Esophagus squamous epithelium (tissue), 5 donors: Measurements from ENCODE around the gene STEAP3. TPM values are rescaled to one million over a fixed set of nuclear protein-coding genes. Genes with fewer than 3 reads are reported as not detected.
A peak's percentile ranks its signal among the peaks of the same experiment; 100 is the strongest.

Experiments
- DNase-seq: peaks from one replicate; lab custom pipeline; 2025; lab: John Stamatoyannopoulos, UW
- H3K27ac ChIP-seq, 4 donors: fragments of 200-600 bp; sonication (generic); one replicate each; pipeline ENCODE4 v1.5.1; 2016 to 2019; ENCODE audit warnings: mild to moderate bottlenecking in 1 of 4
- H3K27me3 ChIP-seq, 4 donors: fragments of 200-600 bp; sonication (generic); 1 replicate in 3 of 4; 2 replicates in 1 of 4; pipeline versions ENCODE4 v1.5.1 to v1.6.0; 2017 to 2021; ENCODE audit warnings: antibody characterized with exemption in 1 of 4
- H3K36me3 ChIP-seq, 3 donors: fragments of 200-600 bp; sonication (generic); one replicate each; pipeline ENCODE4 v1.5.1; 2016 to 2019
- H3K4me1 ChIP-seq, 3 donors: fragments of 200-600 bp; sonication (generic); one replicate each; pipeline ENCODE4 v1.5.1; 2017 to 2019
- H3K4me3 ChIP-seq, 4 donors: fragments of 200-600 bp; sonication (generic); 1 replicate in 3 of 4; 2 replicates in 1 of 4; pipeline ENCODE4 v1.5.1; 2016 to 2019; ENCODE audit warnings: mild to moderate bottlenecking in 2 of 4, moderate library complexity in 1 of 4
- H3K9me3 ChIP-seq, 3 donors: fragments of 200-600 bp; sonication (generic); one replicate each; pipeline ENCODE4 v1.5.1; 2016 to 2019
- POLR2A ChIP-seq, 4 donors: fragments of 450-650 bp; IDR thresholded peaks; one replicate each; pipeline ENCODE4 v1.6.1; 2017; ENCODE audit warnings: antibody characterized with exemption in 4 of 4, mild to moderate bottlenecking in 4 of 4, moderate library complexity in 3 of 4
- WGBS, 2 donors: methylation state at CpG; one replicate each; pipeline ENCODE4 v1.1.5; 2018; 5-methylcytosine and 5-hydroxymethylcytosine counted together
- intact Hi-C: fragments of 100-400 bp; cut with DNase I; formaldehyde crosslinking; loops from one replicate; pipeline ENCODE4 v1.15.0; 2022
- total RNA-seq, 4 donors: library from RNA; depleted of rRNA; stranded (reverse); fragments of >200 nt; gene quantifications; one replicate each; pipeline ENCODE4 v1.1.0, GENCODE V29; 2016
- TF ChIP-seq, protein P1 (sequence below), 6 experiments: fragments of 450-650 bp in 4 of 6; fragments of 200-600 bp in 2 of 6; sonication (generic) in 2 of 6; IDR thresholded peaks; one replicate each; pipeline ENCODE4 v1.5.1; 2016 to 2019; ENCODE audit warnings: antibody characterized with exemption in 6 of 6, mild to moderate bottlenecking in 4 of 6, moderate library complexity in 4 of 6
- donor health status: DM: yes; HTN: yes; CAD: no.

The STEAP3 gene
- total RNA-seq, 4 donors from 2014 or later: 18.1 to 28.8 (median 25.7) TPM

DNA sequence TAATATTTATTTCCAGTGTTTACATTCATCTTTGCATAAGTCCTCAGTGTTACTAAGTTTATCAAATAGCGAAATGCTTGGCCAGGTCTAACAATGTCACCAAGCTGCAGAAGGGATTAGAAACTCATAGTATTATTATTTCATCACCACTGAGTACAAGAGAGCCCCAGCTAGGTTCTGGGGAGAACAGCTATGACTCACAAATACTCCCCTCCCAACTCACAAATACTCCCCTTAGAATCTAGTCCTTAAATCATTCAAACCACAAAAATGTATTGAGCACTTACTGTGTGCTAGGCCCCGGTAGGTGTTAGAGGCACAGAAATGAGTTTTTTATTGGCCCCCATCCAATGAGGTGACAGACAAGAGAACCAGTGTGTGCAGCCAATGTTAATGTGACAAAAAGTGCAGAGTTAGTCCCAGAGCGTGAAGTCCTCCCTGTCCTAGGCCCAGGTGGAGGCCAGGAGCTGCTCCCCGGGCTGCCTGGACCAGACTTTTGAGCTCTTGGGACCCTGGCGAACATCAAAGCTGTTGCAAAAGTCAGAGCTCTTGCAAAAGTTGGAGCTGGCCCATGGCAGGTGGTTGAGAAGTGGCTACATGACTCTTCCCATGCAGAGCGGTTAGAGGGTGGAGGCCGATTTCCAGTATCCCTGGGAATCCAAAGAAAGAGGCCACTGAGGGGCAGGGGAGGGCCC, 9.8 kb downstream of the STEAP3 start:
- Histone ChIP-seq H3K27me3 (no peaks in the 10 kb centered on the region), H3K4me1 (peaks cover 0 to 24% (median 6%) of the 10 kb centered on the region in 3 donors), H3K27ac (no peak overlapping the region), H3K4me3 (no peak overlapping the region), H3K9me3 (no peaks in the 10 kb centered on the region), H3K36me3 (no peaks in the 10 kb centered on the region)
- WGBS, 2 donors: 80 to 88% methylated on average over 4 to 7 of the region's 7 CpGs
- intact Hi-C loops: no loop called here
- TF ChIP-seq POLR2A (IDR thresholded peaks at IDR 0.05): no peak
- TF ChIP-seq, protein P1, sequence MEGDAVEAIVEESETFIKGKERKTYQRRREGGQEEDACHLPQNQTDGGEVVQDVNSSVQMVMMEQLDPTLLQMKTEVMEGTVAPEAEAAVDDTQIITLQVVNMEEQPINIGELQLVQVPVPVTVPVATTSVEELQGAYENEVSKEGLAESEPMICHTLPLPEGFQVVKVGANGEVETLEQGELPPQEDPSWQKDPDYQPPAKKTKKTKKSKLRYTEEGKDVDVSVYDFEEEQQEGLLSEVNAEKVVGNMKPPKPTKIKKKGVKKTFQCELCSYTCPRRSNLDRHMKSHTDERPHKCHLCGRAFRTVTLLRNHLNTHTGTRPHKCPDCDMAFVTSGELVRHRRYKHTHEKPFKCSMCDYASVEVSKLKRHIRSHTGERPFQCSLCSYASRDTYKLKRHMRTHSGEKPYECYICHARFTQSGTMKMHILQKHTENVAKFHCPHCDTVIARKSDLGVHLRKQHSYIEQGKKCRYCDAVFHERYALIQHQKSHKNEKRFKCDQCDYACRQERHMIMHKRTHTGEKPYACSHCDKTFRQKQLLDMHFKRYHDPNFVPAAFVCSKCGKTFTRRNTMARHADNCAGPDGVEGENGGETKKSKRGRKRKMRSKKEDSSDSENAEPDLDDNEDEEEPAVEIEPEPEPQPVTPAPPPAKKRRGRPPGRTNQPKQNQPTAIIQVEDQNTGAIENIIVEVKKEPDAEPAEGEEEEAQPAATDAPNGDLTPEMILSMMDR (IDR thresholded peaks at IDR 0.05): no peak
- DNase-seq: no peak

DNA sequence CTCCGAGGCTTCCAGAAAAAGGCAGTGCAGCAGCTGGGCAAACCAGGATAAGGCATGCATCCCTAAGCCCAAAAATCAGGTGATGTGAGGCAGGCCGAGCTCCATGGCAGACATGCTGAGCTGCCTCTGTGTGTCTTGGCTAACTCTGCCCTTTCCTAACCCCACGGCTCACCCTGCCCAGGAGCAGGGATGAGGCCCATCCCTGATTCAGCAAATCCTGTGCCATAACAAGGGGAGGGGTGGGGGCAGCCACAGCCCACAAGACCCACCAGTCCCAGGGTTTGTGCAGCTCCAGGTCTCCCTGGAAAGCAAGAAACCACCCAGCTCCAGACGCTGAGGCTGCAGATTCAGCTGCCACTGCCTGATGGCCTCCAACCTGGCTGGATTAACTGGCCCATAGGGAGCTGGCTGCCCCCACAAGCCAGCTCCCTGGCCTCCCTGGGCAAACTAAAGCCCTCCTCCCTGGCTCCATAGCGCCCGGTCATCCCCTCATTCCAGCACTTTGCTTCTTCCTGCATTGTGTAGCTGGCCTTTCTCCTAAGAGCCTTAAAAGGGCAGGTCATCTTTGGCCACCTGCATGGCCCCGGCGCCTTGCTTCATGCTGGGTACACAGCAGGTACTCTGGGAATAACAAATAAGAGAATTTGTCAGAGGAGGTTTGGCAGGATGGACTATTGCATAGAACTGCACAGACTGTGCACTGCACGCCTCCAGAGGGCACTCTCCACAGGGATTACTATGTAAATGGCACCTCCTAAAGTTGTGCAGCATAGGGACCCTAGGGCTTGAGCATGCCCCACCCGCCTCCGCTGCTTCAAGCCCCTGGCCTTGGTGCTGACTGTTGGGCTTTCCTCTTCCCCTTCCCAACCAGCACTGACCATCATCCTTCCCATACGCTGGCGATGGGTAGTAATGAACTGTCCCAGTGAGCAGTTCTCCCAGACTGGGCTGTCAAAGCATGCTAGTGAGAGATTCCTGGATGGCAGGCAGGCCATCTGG, 10.7 kb downstream of the STEAP3 start:
- intact Hi-C loops: no loop called here
- Histone ChIP-seq H3K36me3 (no peaks in the 10 kb centered on the region), H3K27ac (no peak overlapping the region), H3K27me3 (no peaks in the 10 kb centered on the region), H3K9me3 (no peaks in the 10 kb centered on the region), H3K4me1 (peaks cover 0 to 24% (median 6%) of the 10 kb centered on the region in 3 donors), H3K4me3 (no peak overlapping the region)
- 72 to 77% methylated on average over 3 to 4 of the region's 13 CpGs for WGBS, 2 donors
- no peak for DNase-seq
- TF ChIP-seq POLR2A (IDR thresholded peaks at IDR 0.05): no peak
- TF ChIP-seq, protein P1 (IDR thresholded peaks at IDR 0.05): peak in 2 of 6 experiments; percentile 12 to 31

DNA sequence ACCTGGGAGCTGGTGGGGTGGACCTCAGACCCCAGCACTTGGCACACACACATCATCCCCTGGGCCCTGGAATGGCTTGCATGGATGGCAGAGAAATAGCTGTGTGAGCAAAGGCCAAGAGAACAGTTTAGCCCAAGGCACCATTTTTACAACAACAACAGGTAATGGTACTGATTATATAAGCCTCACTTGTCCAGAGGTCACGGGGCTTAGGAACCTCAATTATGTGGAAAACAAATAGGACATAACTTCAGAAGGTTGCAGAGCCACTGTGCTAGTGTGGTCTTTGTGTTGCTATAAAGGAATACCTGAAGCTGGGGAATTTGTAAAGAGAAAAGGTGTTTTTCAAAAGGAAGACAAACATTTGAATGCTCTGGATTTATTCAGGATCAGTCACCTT, 13.2 kb downstream of the STEAP3 start:
- intact Hi-C loops: no loop called here
- Histone ChIP-seq H3K27ac (no peak overlapping the region), H3K9me3 (no peaks in the 10 kb centered on the region), H3K4me3 (no peak overlapping the region), H3K36me3 (no peaks in the 10 kb centered on the region), H3K4me1 (peaks cover 6 to 45% (median 21%) of the 10 kb centered on the region in 3 donors), H3K27me3 (no peaks in the 10 kb centered on the region)
- TF ChIP-seq, protein P1 (IDR thresholded peaks at IDR 0.05): no peak
- TF ChIP-seq POLR2A (IDR thresholded peaks at IDR 0.05): no peak
- WGBS, 2 donors: 69 to 75% methylated on average over 1 of the region's 1 CpG
- no peak for DNase-seq

DNA sequence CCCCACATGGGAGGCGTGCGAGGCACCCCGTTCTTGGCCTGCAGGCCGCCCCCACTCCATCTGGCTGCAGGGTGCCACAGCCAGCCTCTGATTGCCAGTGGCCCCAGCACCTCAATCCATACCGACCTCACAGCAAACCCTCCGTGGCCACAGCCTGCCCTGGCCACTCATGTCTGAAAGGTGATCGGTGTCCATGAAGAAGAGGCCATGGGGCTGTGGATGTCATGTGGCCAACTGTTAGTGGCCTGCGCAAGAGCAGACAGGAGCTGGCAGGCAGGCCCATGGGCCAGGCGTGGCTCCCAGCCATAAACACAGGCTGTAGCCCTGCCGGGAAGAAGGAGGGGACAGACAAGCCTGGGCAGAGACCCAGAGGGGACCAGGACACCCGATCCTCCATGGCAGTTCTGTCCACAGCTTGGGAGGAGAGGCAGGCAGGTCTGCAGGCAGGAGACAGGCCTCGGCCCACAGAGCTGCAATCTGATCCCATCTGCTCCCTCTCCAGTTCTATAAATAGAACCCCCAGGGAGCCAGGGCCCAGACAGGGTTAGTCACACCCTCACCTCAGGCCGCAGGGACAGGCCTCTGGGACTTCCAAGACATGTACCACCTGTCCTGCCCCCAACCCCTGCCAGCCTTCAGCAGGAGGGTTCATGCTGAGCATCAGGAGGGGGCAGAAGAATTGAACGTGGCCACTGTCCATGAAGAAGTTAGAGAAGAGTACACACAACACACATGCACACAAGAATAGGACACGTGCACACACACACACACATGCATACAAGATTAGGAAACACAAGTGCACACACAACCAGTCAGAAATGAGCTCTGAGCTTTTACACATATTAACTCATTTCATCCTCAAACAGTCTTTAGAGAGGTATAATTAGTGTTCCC, 16.9 kb downstream of the STEAP3 start:
- H3K4me3 ChIP-seq: no peak overlapping the region
- H3K27ac ChIP-seq: peak overlapping the region in 2 of 4 donors; percentile 15 to 26
- DNase-seq: no peak
- no peaks in the 10 kb centered on the region for H3K9me3 ChIP-seq
- H3K27me3 ChIP-seq: no peaks in the 10 kb centered on the region
- peaks cover 6 to 47% (median 24%) of the 10 kb centered on the region in 3 donors for H3K4me1 ChIP-seq
- H3K36me3 ChIP-seq: peaks cover 0 to 7% (median 0%) of the 10 kb centered on the region in 3 donors
- intact Hi-C loops: no loop called here
- WGBS, 2 donors: 54 to 63% methylated on average over 12 to 14 of the region's 15 CpGs
- TF ChIP-seq POLR2A (IDR thresholded peaks at IDR 0.05): no peak
- TF ChIP-seq, protein P1 (IDR thresholded peaks at IDR 0.05): no peak
